Spleen (tissue), 7 donors: ENCODE data around the gene NELFCD.

ENCODE experiments used
- POLR2A ChIP-seq, 3 donors: fragments of 450-650 bp; IDR thresholded peaks; one replicate each; pipeline ENCODE4 v1.5.1; 2017; ENCODE audit warnings: antibody characterized with exemption in 3 of 3, mild to moderate bottlenecking in 1 of 3
- POLR2AphosphoS5 ChIP-seq, 3 donors: sonication (generic); formaldehyde crosslinking; IDR thresholded peaks; one replicate each; pipeline ENCODE4 v1.5.1; 2017; ENCODE audit warnings: antibody characterized with exemption in 3 of 3
- TF ChIP-seq, protein P1 (sequence below), 11 experiments: fragments of 200-600 bp in 7 of 11; fragments of 450-650 bp in 4 of 11; sonication (generic) in 4 of 11; IDR thresholded peaks in 8 of 11; conservative IDR thresholded peaks in 3 of 11; 1 replicate in 7 of 11; 2 replicates in 4 of 11; pipeline versions ENCODE4 v1.4.0 to v1.8.0; 2016 to 2021; ENCODE audit warnings: antibody characterized with exemption in 11 of 11, inconsistent platforms in 4 of 11, mild to moderate bottlenecking in 1 of 11
- donor health status: DM: no; HTN: no; CAD: no; lungs with moderate emphysema.
- donor health status: DM: no; HTN: no; CAD: no.
- donor health status: DM: no; HTN: no; CAD: no.

DNA sequence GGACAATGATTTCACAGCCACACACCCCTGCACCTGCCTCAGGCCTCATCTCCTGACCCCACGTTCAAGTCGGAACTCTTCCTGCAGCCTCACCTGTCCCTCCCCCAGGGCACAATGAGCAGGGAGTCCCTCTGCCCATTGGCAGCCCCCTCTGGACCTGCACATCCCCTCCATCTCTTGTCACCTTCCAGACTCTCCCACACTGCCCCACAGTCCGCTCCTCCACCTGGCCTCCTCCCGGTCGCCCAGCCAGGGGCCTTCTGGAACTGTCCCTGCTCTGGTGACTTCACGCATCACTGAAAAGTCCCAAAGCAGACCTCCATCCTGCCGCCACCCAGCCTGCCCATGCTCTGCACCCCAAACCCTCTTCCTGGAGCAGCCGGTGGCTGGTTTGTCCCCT, 21.3 kb downstream of the NELFCD start:
- TF ChIP-seq, protein P1, sequence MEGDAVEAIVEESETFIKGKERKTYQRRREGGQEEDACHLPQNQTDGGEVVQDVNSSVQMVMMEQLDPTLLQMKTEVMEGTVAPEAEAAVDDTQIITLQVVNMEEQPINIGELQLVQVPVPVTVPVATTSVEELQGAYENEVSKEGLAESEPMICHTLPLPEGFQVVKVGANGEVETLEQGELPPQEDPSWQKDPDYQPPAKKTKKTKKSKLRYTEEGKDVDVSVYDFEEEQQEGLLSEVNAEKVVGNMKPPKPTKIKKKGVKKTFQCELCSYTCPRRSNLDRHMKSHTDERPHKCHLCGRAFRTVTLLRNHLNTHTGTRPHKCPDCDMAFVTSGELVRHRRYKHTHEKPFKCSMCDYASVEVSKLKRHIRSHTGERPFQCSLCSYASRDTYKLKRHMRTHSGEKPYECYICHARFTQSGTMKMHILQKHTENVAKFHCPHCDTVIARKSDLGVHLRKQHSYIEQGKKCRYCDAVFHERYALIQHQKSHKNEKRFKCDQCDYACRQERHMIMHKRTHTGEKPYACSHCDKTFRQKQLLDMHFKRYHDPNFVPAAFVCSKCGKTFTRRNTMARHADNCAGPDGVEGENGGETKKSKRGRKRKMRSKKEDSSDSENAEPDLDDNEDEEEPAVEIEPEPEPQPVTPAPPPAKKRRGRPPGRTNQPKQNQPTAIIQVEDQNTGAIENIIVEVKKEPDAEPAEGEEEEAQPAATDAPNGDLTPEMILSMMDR (IDR thresholded peaks at IDR 0.05 in 8 of 11, conservative IDR thresholded peaks at IDR 0.05 in 3 of 11), result no peak
- no peak for TF ChIP-seq POLR2A (IDR thresholded peaks at IDR 0.05)
- TF ChIP-seq POLR2AphosphoS5 (IDR thresholded peaks at IDR 0.05), result no peak
